ENCODE data around the gene MAP1LC3B2. TPM values are rescaled to one million over a fixed set of nuclear protein-coding genes. Genes with fewer than 3 reads are reported as not detected.

The MAP1LC3B2 gene
- total and polyA plus RNA-seq, 2 experiments from 2014 or later, result 3.3 TPM; not detected in 1

DNA sequence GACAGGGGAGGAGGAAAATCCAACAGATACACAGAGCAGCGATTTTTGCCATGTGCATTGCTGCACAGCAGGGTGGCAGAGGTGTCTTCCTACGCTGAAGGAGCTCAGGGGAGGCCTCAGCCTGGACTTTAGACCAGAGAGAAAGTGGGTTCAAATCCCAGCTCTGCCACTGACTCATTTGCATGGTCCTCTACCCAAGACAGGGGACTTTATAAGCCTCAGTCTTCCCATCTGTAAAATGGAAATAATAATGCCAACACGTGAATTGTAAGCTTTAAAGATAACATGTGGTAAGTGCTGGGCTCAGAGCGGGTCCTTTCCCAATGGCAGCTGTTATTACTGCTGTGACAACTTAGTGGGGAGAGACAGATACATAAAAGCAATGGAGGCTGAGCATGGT lies 62.0 kb downstream of the MAP1LC3B2 start:
- 94% methylated on average over 4 of the region's 4 CpGs for WGBS (ENCODE audit: low lambda C conversion rate, missing lambda C conversion rate)
- no peaks in the 10 kb centered on the region for H3K79me2 ChIP-seq
- H3K9me3 ChIP-seq (ENCODE audit: low read depth), result no peaks in the 10 kb centered on the region
- no peak overlapping the region for H3K27ac ChIP-seq
- no peak overlapping the region for H3K4me3 ChIP-seq
- no peaks in the 10 kb centered on the region for H3K9me2 ChIP-seq (replicated peaks; ENCODE audit: insufficient read depth)
- TF ChIP-seq, protein P1, sequence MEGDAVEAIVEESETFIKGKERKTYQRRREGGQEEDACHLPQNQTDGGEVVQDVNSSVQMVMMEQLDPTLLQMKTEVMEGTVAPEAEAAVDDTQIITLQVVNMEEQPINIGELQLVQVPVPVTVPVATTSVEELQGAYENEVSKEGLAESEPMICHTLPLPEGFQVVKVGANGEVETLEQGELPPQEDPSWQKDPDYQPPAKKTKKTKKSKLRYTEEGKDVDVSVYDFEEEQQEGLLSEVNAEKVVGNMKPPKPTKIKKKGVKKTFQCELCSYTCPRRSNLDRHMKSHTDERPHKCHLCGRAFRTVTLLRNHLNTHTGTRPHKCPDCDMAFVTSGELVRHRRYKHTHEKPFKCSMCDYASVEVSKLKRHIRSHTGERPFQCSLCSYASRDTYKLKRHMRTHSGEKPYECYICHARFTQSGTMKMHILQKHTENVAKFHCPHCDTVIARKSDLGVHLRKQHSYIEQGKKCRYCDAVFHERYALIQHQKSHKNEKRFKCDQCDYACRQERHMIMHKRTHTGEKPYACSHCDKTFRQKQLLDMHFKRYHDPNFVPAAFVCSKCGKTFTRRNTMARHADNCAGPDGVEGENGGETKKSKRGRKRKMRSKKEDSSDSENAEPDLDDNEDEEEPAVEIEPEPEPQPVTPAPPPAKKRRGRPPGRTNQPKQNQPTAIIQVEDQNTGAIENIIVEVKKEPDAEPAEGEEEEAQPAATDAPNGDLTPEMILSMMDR (IDR thresholded peaks at IDR 0.05; ENCODE audit: poor library complexity), result no peak
- no peak for TF ChIP-seq EZH2 (IDR thresholded peaks at IDR 0.05; ENCODE audit: borderline replicate concordance)
- TF ChIP-seq EZH2phosphoT487 (IDR thresholded peaks at IDR 0.05; ENCODE audit: low read depth, severe bottlenecking, unreplicated experiment), result no peak
- no peaks in the 10 kb centered on the region for H3K4me1 ChIP-seq (ENCODE audit: insufficient read depth)
- peak overlapping the region; percentile 58 for H3K4me2 ChIP-seq
- H2AFZ ChIP-seq, result no peak overlapping the region
- no peaks in the 10 kb centered on the region for H4K20me1 ChIP-seq (ENCODE audit: insufficient read depth, poor library complexity, severe bottlenecking)
- DNase-seq (ENCODE audit: low spot score), result no peak
- no peaks in the 10 kb centered on the region for H3K36me3 ChIP-seq (replicated peaks; ENCODE audit: insufficient read depth, low read depth)
- no peaks in the 10 kb centered on the region for H3K27me3 ChIP-seq

DNA sequence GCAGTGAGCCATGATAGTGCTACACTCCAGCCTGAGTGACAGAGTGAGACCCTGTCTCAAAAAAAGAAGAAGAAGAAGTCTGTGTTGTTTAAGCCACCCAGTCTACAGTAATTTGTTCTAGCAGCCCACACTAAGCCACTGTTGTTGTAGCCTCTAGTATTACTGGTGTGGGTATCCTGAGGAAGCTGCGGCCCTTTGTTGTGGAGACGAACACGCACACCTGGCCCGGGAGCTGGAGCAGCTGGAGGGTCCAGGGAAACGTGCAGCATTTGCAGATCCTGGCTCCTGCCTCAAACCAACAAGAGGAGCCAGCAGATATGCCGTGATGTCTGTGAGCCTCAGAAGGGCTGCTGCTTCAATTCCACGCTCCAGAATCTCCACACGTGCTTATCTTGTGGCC lies 65.3 kb downstream of the MAP1LC3B2 start:
- 95% methylated on average over 8 of the region's 8 CpGs for WGBS (ENCODE audit: low lambda C conversion rate, missing lambda C conversion rate)
- no peak overlapping the region for H2AFZ ChIP-seq

DNA sequence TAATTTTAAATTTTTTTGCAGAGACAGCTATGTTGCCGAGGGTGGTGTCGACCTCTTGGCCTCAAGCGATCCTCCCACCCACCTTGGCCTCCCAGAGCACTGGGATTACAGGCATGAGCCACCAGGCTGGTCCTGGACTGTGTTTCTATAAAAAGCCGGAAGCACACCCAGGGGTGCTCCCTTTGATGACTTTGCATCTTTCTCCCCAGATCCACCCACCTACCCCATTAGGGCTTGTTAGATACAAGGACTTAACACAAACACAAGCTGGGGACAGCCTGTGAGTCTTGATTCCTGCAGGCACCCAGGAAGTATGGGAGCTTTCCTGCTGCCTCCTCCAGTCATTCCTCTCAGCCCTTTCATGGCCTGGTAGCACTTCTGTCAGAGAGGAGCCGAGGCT lies 67.0 kb downstream of the MAP1LC3B2 start:
- Histone ChIP-seq H3K4me1 (ENCODE audit: insufficient read depth) (no peaks in the 10 kb centered on the region), H4K20me1 (ENCODE audit: insufficient read depth, poor library complexity, severe bottlenecking) (no peaks in the 10 kb centered on the region), H3K4me2 (no peak overlapping the region), H3K4me3 (no peak overlapping the region), H3K27me3 (no peaks in the 10 kb centered on the region), H3K36me3 (replicated peaks; ENCODE audit: insufficient read depth, low read depth) (no peaks in the 10 kb centered on the region), H3K79me2 (no peaks in the 10 kb centered on the region), H3K9me3 (ENCODE audit: low read depth) (no peaks in the 10 kb centered on the region), H3K27ac (no peak overlapping the region), H3K9me2 (replicated peaks; ENCODE audit: insufficient read depth) (no peaks in the 10 kb centered on the region), H2AFZ (no peak overlapping the region)
- WGBS (ENCODE audit: low lambda C conversion rate, missing lambda C conversion rate), result 91% methylated on average over 5 of the region's 5 CpGs
- DNase-seq (ENCODE audit: low spot score), result no peak
- TF ChIP-seq EZH2phosphoT487 (IDR thresholded peaks at IDR 0.05; ENCODE audit: low read depth, severe bottlenecking, unreplicated experiment), result no peak
- TF ChIP-seq, protein P1 (IDR thresholded peaks at IDR 0.05; ENCODE audit: poor library complexity), result no peak
- TF ChIP-seq EZH2 (IDR thresholded peaks at IDR 0.05; ENCODE audit: borderline replicate concordance), result no peak

More for the DNA sequence above, 65.3 kb downstream of the MAP1LC3B2 start:
- Histone ChIP-seq H3K4me2 (no peak overlapping the region), H3K9me3 (ENCODE audit: low read depth) (no peaks in the 10 kb centered on the region), H3K4me3 (no peak overlapping the region), H3K27me3 (no peaks in the 10 kb centered on the region), H3K36me3 (replicated peaks; ENCODE audit: insufficient read depth, low read depth) (no peaks in the 10 kb centered on the region), H3K4me1 (ENCODE audit: insufficient read depth) (no peaks in the 10 kb centered on the region), H4K20me1 (ENCODE audit: insufficient read depth, poor library complexity, severe bottlenecking) (no peaks in the 10 kb centered on the region), H3K79me2 (no peaks in the 10 kb centered on the region), H3K9me2 (replicated peaks; ENCODE audit: insufficient read depth) (no peaks in the 10 kb centered on the region), H3K27ac (no peak overlapping the region)
- TF ChIP-seq EZH2phosphoT487 (IDR thresholded peaks at IDR 0.05; ENCODE audit: low read depth, severe bottlenecking, unreplicated experiment) (no peak), EZH2 (IDR thresholded peaks at IDR 0.05; ENCODE audit: borderline replicate concordance) (no peak)
- TF ChIP-seq, protein P1 (IDR thresholded peaks at IDR 0.05; ENCODE audit: poor library complexity), result no peak
- DNase-seq (ENCODE audit: low spot score), result no peak

Other genes with a start within 250 kb of the MAP1LC3B2 start
- 94.5 and 95.2 TPM in 2 replicates for gene SPRING1, start 178.7 kb downstream of the MAP1LC3B2 start, total RNA-seq
- gene SPRING1, start 178.7 kb downstream of the MAP1LC3B2 start, polyA plus RNA-seq, result 36.0 and 42.2 TPM in 2 replicates
- gene RNFT2, start 178.9 kb downstream of the MAP1LC3B2 start, total RNA-seq, result 2.6 and 2.9 TPM in 2 replicates
- 1.5 and 2.8 TPM in 2 replicates for gene RNFT2, start 178.9 kb downstream of the MAP1LC3B2 start, polyA plus RNA-seq

Data from hepatocyte (in vitro differentiated cells).